GM12873 (cell line): ENCODE measurements around the gene CYLD.

Source experiments
- CTCF ChIP-seq: IDR thresholded peaks from 2 replicates; pipeline ENCODE4 v1.5.1; 2012; ENCODE audit warnings: low read depth, mild to moderate bottlenecking, moderate library complexity, low read length, control low read depth; ENCODE audit not compliant: insufficient read depth; ENCODE audit errors: missing control alignments

The CYLD gene

GRCh38 chr16:50802961-50803360 lies 61.1 kb downstream of the CYLD start:
- TF ChIP-seq CTCF: no peak

GRCh38 chr16:50804290-50804907 lies 62.5 kb downstream of the CYLD start:
- TF ChIP-seq CTCF: no peak

DNA sequence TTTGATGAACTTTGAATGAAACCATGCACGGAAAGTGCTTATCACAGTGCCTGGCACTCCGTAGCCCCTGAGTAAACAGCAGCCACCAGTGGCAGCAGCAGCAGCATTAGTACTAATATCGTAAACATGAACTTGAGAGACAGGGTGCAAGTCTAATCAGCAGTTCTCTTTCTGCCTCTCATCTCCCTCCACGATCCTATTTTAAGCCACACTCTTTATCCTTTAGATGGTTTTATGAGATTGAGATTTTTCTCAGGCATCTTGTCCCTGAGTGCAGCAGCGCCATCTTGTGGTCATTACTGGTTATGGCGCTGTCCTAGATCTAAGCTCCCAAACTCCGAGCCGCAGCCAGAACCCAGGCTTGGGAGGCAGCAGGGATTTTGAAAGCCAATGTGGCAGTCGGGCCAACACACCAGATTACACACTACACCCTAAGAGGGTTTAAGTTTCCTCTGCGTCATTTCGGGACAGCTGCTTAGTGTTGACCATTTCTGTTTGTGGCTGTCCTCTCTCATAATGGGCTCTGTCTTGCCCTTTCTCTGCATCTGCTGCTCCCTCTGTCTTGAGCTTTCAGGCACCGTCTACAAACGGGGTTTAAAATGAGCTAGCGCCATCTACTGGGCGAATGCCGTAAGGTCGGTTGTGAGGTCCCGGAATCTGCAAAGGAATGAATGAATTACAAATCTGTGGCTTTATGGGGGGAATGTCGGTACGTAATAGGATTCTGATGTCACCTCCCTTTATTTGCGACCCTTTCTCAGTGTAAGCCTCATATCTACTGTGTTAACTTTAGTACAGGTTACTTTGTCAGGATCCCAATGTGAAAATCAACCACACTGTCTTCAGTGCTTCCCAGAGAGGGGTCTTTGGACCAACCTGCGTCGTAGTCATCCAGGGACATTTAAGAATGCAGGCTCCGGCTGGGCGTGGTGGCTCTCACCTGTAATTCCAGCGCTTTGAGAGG lies 64.5 kb downstream of the CYLD start:
- peak; percentile 81 for TF ChIP-seq CTCF

DNA sequence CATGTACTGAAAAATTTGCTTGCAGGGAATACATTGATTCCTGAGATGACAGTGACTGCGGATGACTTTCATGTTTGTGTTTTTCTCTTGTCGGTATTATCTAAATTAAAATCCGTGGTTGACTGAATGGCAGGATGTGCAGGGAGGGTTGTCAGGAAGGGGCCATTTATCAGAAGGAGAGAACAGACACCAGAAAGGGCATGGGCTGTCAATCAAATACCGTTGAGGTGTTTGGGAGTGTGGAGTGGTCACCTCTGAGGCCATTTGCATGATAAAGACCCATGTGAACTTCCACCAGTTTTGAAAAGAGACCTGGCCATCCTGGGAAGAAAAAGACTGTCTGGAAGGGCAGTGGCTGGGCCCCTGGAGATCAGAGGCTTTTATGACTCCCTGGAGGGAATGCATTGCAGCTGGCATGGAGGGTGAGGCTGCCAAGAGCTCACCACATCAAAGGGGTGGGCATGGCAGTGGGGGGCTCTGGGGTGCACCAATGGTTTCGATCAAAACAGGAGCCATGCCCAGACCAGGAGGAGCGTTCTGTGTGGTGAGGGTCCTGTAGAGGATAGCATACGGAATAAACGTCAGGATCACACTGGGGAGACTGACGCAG lies 67.1 kb downstream of the CYLD start:
- no peak for TF ChIP-seq CTCF

- no peak for TF ChIP-seq CTCF
Measured at GRCh38 chr16:50809561-50809960, 67.7 kb downstream of the CYLD start.

- TF ChIP-seq CTCF: no peak
Measured at GRCh38 chr16:50810241-50810965, 68.5 kb downstream of the CYLD start.
